OCI-LY1 (cell line): ENCODE measurements around the gene ARL14.

Experiments
- CTCF ChIP-seq: fragments of 200-600 bp; sonication (generic), shearing (Covaris generic); IDR thresholded peaks from 2 replicates; pipeline ENCODE4 v1.5.1; 2017; ENCODE audit warnings: mild to moderate bottlenecking, antibody characterized with exemption, low read length, moderate library complexity, mixed read lengths
- EZH2 ChIP-seq: fragments of 200-600 bp; sonication (generic), shearing (Covaris generic); IDR thresholded peaks from 2 replicates; pipeline ENCODE4 v1.8.0; 2017; ENCODE audit warnings: borderline replicate concordance, mixed run types, mild to moderate bottlenecking, antibody characterized with exemption, low read length, moderate library complexity, mixed read lengths

- TF ChIP-seq CTCF (no peak), EZH2 (no peak)
Observed at GRCh38 chr3:160698599-160699195, 21.7 kb downstream of the ARL14 start.
